HG02943 (cell line): ENCODE results near the gene SPATS2.
"Not testable (repeated sequence)": the region's sequence is repeated elsewhere in the genome, so short reads cannot be mapped to it uniquely, and the experiment has no call there.

Experiments
- ATAC-seq: cut with Tn5 transposase; IDR thresholded peaks from one replicate; pipeline ENCODE4 v1.9.1; 2021; ENCODE audit warnings: mild to moderate bottlenecking, low read depth, moderate library complexity; ENCODE audit not compliant: unreplicated experiment

The SPATS2 gene

DNA sequence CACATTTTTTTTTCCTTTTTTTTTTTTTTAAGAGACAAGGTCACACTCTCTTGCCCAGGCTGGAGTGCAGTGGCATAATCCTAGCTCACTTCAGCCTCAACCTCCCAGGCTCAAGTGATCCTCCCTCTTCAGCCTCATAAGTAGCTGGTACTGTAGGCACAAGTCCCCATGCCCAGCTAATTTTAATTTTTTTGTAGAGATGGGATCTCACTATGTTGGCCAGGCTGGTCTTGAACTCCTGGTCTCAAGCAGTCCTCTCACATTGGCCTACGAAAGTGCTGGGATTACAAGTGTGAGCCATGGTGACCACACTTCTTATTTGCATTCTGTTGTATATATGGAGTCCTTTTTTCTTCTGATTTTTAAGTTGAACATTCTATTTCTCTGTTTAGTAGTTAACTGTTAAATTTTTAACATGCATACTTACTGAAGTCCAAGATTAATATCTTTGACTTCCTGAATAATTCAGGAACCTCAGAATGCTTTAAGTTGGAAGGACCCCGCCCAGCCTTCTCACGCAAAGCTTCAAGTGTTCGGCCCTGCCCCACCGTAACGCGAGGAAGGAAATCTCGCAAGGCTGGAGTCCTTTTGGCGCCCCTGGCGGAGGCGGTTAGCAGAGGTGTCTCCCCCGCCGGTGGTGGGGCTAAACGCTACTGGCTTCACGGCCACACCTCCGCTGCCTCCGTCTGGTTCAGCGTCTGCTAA lies 21.6 kb downstream of the SPATS2 start:
- ATAC-seq, result no peak

- ATAC-seq, result no peak
These were observed 22.1 kb downstream of the SPATS2 start for GRCh38 chr12:49389387-49389703.

DNA sequence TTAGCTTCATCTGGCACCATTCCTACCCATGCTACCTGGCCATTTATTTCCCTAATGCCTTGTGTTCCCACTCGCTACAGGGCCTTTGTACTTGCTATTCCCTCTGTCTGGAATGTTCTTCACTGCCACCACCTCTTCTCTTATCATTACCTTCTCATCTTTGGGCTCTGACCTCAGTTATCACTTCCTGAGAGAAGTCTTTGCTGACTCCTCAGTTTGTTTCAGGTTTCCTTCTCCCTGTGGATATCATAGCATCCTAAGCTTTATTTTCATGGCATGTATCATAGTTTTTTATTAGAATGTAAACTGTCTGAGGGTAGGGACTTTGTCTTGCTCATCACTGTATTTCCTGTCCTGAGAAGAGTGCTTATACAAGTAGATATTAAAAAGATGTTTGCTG lies 29.7 kb downstream of the SPATS2 start:
- ATAC-seq, result no peak

DNA sequence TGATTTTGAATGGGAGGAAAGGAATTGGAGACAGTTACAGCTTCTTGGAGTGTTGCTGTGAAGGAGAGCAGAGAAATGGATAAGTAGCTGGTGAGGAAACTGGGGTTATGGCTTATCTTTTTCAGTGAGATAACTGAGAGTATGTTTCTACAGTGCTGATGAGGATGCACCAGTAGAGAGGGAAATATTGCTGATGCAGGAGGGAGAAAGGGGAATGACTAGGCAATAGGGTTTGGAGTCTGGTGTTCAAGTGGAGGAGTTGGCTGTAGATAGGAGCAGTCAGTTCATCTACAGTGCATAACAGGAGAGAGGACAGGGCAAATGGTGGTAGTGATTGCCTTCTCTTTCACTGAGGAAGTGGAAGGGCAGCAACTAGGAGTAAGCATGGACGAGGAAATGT lies 33.0 kb downstream of the SPATS2 start:
- no peak for ATAC-seq

DNA sequence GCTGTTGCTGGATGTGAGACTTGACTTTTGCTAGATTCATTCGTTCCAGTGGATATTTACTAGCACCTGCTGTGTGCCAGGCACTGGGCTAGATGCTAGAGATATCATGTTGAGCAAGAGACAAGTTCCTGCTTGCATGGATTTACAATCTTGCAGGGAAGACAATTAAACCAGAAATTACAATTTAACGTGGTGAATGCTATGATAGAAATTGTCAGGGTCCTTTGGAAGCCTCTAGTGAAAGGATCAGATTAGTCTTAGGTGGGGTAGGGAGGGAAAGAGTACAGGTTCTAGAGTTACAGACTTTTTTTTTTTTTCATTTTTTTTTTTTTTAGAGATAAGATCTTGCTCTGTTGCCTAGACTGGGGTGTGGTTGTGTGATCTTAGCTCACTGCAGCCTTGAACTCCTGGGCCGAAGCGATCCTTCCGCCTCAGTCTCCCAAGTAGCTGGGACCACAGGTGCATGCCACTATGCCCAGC lies 36.7 kb downstream of the SPATS2 start:
- ATAC-seq, result no peak

- no peak for ATAC-seq
These were observed 37.7 kb downstream of the SPATS2 start for GRCh38 chr12:49404956-49405355.

- ATAC-seq, result no peak
These were observed 43.6 kb downstream of the SPATS2 start for GRCh38 chr12:49410818-49411217.

- ATAC-seq, result no peak
These were observed 45.7 kb downstream of the SPATS2 start for GRCh38 chr12:49413010-49413409.

DNA sequence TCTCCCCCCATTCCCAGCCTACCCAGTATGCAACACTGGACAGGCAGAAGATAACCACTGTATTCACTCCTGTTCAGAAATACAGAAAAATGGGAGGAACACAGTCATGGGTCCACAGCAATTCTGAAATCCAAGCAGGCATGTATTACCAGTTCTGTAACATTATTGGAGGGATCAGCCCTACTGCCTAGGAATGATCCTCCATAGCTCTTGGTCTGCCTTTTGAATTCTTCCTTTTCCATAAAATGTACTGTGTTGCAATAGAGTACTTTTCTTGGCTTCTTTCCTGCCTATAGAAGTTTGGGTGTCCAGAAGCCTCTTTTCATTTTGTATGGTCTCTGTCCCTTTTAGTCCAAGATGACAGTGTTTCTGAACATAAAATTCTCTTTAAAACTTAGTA lies 46.5 kb downstream of the SPATS2 start:
- ATAC-seq, result no peak

GRCh38 chr12:49414364-49414763 lies 47.1 kb downstream of the SPATS2 start:
- ATAC-seq, result no peak

GRCh38 chr12:49415521-49415970 lies 48.3 kb downstream of the SPATS2 start:
- ATAC-seq, result no peak

DNA sequence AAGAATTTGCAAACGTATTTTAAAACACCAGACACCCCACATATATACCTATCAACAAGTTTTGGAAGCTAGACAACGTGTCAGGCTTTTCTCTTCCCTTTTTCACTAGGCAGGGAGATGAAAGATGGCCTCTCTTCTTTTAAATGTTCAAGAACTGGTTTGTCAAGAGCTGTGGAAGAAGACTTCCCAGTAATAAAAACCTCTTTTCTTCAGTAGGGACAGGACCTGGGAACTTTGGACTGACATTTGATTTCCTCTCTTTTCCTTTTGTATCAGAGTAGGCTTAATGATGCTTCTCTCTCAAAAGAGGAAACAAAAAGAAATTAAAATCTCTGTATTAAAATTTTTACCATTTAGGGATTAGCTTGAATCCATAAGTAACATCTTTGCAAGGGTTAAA lies 49.6 kb downstream of the SPATS2 start:
- ATAC-seq, result no peak

- ATAC-seq, result no peak
These were observed 50.3 kb downstream of the SPATS2 start for GRCh38 chr12:49417558-49417957.

GRCh38 chr12:49420556-49420955 lies 53.3 kb downstream of the SPATS2 start:
- no peak for ATAC-seq

GRCh38 chr12:49422114-49422513 lies 54.9 kb downstream of the SPATS2 start:
- no peak for ATAC-seq

- ATAC-seq, result no peak
These were observed 61.5 kb downstream of the SPATS2 start for GRCh38 chr12:49428793-49429192.

- no peak for ATAC-seq
These were observed 65.4 kb downstream of the SPATS2 start for GRCh38 chr12:49432616-49433015.

GRCh38 chr12:49436799-49437198 lies 69.5 kb downstream of the SPATS2 start:
- ATAC-seq, result not testable (repeated sequence)

DNA sequence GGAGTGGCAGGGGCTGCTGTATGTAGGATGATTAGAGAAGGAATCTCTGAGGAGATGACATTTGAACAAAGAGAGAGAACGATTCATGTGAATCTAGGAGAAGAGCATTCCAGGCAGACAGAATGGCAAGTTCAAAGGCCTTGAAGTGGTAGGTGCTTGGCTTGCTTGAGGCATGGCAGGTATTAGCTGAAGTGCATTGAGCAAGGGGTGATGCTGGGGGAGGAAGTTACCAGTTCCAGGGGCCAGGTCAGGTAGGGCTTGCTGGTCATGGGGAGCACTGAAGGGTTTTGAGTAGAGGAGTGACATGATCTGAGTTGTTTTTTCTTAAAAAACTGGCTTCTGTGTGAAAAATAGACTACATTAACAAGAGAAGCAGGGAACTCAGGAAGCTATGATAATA lies 71.8 kb downstream of the SPATS2 start:
- no peak for ATAC-seq

DNA sequence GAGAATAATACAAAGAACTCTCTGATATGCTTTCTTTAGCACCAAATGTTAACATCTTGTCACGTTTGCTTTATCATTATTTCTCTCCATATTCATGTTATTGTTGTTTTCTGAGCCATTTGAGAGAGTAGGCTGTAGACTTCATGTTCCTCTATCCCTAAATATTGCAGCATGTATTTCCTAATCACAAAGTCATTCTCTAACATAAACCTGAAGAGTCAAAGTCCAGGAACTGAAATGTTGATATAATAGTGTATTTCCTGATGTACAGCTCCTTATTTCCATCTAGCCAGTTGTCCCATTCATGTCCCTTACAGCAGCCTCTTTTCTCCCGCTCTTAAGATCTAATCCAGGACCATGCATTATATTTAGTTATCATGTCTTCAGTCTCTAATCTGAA lies 72.8 kb downstream of the SPATS2 start:
- no peak for ATAC-seq

- ATAC-seq, result no peak
These were observed 75.7 kb downstream of the SPATS2 start for GRCh38 chr12:49442915-49443314.

GRCh38 chr12:49446571-49446970 lies 79.3 kb downstream of the SPATS2 start:
- ATAC-seq, result no peak

- ATAC-seq, result no peak
These were observed 81.6 kb downstream of the SPATS2 start for GRCh38 chr12:49448858-49449257.
